Spleen (tissue), 11 donors: Measurements from ENCODE around the gene BTN3A1. TPM values are rescaled to one million over a fixed set of nuclear protein-coding genes. Genes with fewer than 3 reads are reported as not detected.
"Not testable (repeated sequence)": the region's sequence is repeated elsewhere in the genome, so short reads cannot be mapped to it uniquely, and the experiment has no call there.

Experiments used
- DNase-seq: peaks from one replicate; pipeline ENCODE4 v3.0.0-alpha.2; 2020
- H3K27ac ChIP-seq, 8 donors: fragments of 200-600 bp; sonication (generic) in 7 of 8; 1 replicate in 4 of 8; 2 replicates in 4 of 8; pipeline versions ENCODE4 v1.5.0 to v1.8.0; 2016 to 2021; ENCODE audit warnings: inconsistent platforms in 4 of 8, mild to moderate bottlenecking in 4 of 8, moderate library complexity in 1 of 8
- H3K27me3 ChIP-seq, 7 donors: fragments of 200-600 bp; sonication (generic) in 6 of 7; replicated peaks in 1 of 7; 1 replicate in 4 of 7; 2 replicates in 3 of 7; pipeline versions ENCODE4 v1.5.0 to v1.8.0; 2016 to 2021; ENCODE audit warnings: inconsistent platforms in 3 of 7, mild to moderate bottlenecking in 1 of 7
- H3K36me3 ChIP-seq, 6 donors: fragments of 200-600 bp; sonication (generic) in 5 of 6; 1 replicate in 4 of 6; 2 replicates in 2 of 6; pipeline versions ENCODE4 v1.5.0 to v1.8.0; 2016 to 2021; ENCODE audit warnings: inconsistent platforms in 2 of 6
- H3K4me1 ChIP-seq, 6 donors: fragments of 200-600 bp; sonication (generic) in 5 of 6; 1 replicate in 3 of 6; 2 replicates in 3 of 6; pipeline versions ENCODE4 v1.5.0 to v1.8.0; 2016 to 2021; ENCODE audit warnings: inconsistent platforms in 3 of 6
- H3K4me3 ChIP-seq, 8 donors: fragments of 200-600 bp; sonication (generic) in 7 of 8; 1 replicate in 4 of 8; 2 replicates in 4 of 8; pipeline versions ENCODE4 v1.5.0 to v1.8.0; 2016 to 2021; ENCODE audit warnings: inconsistent platforms in 4 of 8, mild to moderate bottlenecking in 4 of 8, moderate library complexity in 2 of 8
- H3K9me3 ChIP-seq, 8 donors: fragments of 200-600 bp; sonication (generic) in 7 of 8; 1 replicate in 4 of 8; 2 replicates in 4 of 8; pipeline versions ENCODE4 v1.5.0 to v1.8.0; 2016 to 2021; ENCODE audit warnings: inconsistent platforms in 4 of 8
- CTCF ChIP-seq, 11 experiments: fragments of 200-600 bp in 7 of 11; fragments of 450-650 bp in 4 of 11; sonication (generic) in 4 of 11; IDR thresholded peaks in 8 of 11; conservative IDR thresholded peaks in 3 of 11; 1 replicate in 7 of 11; 2 replicates in 4 of 11; pipeline versions ENCODE4 v1.4.0 to v1.8.0; 2016 to 2021; ENCODE audit warnings: antibody characterized with exemption in 11 of 11, inconsistent platforms in 4 of 11, mild to moderate bottlenecking in 1 of 11
- POLR2A ChIP-seq, 3 donors: fragments of 450-650 bp; IDR thresholded peaks; one replicate each; pipeline ENCODE4 v1.5.1; 2017; ENCODE audit warnings: antibody characterized with exemption in 3 of 3, mild to moderate bottlenecking in 1 of 3
- POLR2AphosphoS5 ChIP-seq, 3 donors: sonication (generic); formaldehyde crosslinking; IDR thresholded peaks; one replicate each; pipeline ENCODE4 v1.5.1; 2017; ENCODE audit warnings: antibody characterized with exemption in 3 of 3
- WGBS, 5 donors: extraction: QIAGEN DNeasy Blood & Tissue Kit in 3 of 5; methylation state at CpG; one replicate each; pipeline versions ENCODE4 v1.1.5 to v1.1.7; 2013 to 2018; 5-methylcytosine and 5-hydroxymethylcytosine counted together
- intact Hi-C: fragments of 100-400 bp; cut with DNase I; formaldehyde crosslinking; loops from one replicate; pipeline ENCODE4 v1.15.0; 2023; ENCODE audit warnings: low total_unique reads
- polyA plus RNA-seq, 3 donors: library from polyadenylated mRNA; stranded (reverse); fragments of 200-250 nt; gene quantifications; one replicate each; pipeline ENCODE4 v1.2.1, GENCODE V29; 2013
- total RNA-seq, 7 donors: library from RNA; depleted of rRNA in 3 of 7; stranded (reverse); fragments of >200 nt in 3 of 7; fragmentation: NEBNext Ultra II Directional in 4 of 7; extraction: Animal tissue kit (Norgen Biotek cat#: 25700) in 4 of 7; gene quantifications; one replicate each; pipeline versions ENCODE4 v1.1.0 to v1.2.1, GENCODE V29; 2016 to 2021
- donor health status: healthy with polysubstance abuse.
- donor health status: DM: no; HTN: no; CAD: no; lungs with moderate emphysema.
- donor health status: DM: no; HTN: no; CAD: no.
- donor health status: Bipolar disorder and iron deficiency.
- donor health status: healthy.
- donor health status: DM: no; HTN: no; CAD: no.
- donor health status: DM: yes; HTN: yes; CAD: no.

BTN3A1 gene
- total and polyA plus RNA-seq, 10 donors = 25.1 to 142 (median 109) TPM

DNA sequence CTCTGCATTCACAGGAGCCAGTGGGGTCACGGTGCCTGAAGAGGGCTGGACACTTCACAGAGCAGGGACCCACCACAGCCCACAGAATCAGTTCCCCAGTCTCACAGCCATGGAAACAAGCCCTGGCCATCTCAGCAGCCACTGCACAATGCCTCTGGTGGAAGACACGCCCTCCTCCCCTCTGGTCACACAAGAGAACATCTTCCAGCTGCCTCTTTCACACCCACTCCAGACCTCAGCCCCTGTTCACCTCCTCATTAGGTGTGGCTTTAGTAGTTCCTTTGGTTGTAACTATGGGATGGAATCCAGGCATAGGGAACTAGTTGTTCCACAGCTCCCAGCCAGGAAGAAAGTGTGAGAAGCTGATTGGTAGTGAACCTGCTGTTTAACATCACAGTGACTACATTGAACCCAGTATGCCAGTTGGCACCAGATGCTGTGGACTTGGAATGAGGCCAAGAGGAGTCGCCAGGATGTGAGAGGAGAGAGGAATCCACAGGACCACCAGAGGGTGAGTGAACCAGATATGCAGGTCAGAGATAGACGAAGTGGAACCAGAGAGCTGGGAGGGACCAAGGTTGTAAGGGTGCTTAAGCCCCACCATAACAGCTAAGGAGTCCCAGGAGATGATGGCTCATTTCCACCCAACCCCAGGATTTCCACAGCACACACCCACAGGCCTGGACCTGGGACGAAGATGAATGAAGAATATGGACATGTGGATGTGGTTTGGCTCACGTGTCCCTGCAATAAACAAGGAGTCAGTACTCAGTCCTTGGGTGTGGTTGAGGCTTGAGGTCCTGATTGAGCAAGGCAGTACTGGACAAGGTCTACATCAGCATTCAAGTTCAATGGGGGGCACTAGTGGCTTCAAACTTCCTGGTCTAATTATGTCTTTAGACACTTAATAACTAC lies 29.4 kb downstream of the BTN3A1 start:
- peaks cover 0 to 21% (median 15%) of the 10 kb centered on the region in 8 donors for H3K9me3 ChIP-seq
- H3K4me1 ChIP-seq = no peaks in the 10 kb centered on the region
- 77 to 87% (median 84%) methylated on average over 6 of the region's 6 CpGs for WGBS, 5 donors
- no peak overlapping the region for H3K4me3 ChIP-seq
- no peak for DNase-seq
- H3K27ac ChIP-seq = no peak overlapping the region
- no peaks in the 10 kb centered on the region for H3K27me3 ChIP-seq
- H3K36me3 ChIP-seq = peaks cover 0 to 67% (median 1%) of the 10 kb centered on the region in 6 donors
- intact Hi-C loops = no loop called here
- TF ChIP-seq POLR2A (IDR thresholded peaks at IDR 0.05) (no peak), CTCF (IDR thresholded peaks at IDR 0.05 in 8 of 11, conservative IDR thresholded peaks at IDR 0.05 in 3 of 11) (no peak), POLR2AphosphoS5 (IDR thresholded peaks at IDR 0.05) (no peak)

GRCh38 chr6:26432627-26433201 lies 30.6 kb downstream of the BTN3A1 start:
- peaks cover 0 to 21% (median 15%) of the 10 kb centered on the region in 8 donors for H3K9me3 ChIP-seq
- no peaks in the 10 kb centered on the region for H3K27me3 ChIP-seq
- intact Hi-C loops = no loop called here
- 88 to 94% (median 93%) methylated on average over 5 of the region's 5 CpGs for WGBS, 5 donors
- TF ChIP-seq POLR2AphosphoS5 (IDR thresholded peaks at IDR 0.05) = no peak
- TF ChIP-seq POLR2A (IDR thresholded peaks at IDR 0.05) = no peak
- TF ChIP-seq CTCF (IDR thresholded peaks at IDR 0.05 in 8 of 11, conservative IDR thresholded peaks at IDR 0.05 in 3 of 11) = no peak
- peaks cover 0 to 58% (median 1%) of the 10 kb centered on the region in 6 donors for H3K36me3 ChIP-seq
- H3K27ac ChIP-seq = no peak overlapping the region
- no peak for DNase-seq
- no peak overlapping the region for H3K4me3 ChIP-seq
- H3K4me1 ChIP-seq = no peaks in the 10 kb centered on the region

DNA sequence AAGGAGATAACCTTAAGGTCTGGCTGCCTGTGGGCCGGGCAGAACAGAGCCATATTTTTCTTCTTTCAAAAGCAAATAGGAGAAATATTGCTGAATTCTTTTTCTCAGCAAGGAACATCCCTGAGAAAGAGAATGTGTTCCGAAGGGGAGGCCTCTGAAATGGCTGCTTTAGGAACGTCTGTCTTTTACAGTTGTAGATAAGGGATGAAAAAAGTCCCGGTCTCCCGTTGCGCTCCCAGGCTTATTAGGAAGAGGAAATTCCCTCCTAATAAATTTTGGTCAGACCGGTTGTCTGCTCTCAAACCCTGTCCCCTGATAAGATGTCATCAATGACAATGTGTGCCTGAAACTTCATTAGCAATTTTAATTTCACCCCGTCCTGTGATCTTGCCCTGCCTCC lies 31.6 kb downstream of the BTN3A1 start:
- H3K4me1 ChIP-seq, H3K27me3 ChIP-seq, intact Hi-C loops, DNase-seq, H3K4me3 ChIP-seq, H3K27ac ChIP-seq: not testable (repeated sequence)
- Histone ChIP-seq H3K36me3 (peaks cover 0 to 51% (median 1%) of the 10 kb centered on the region in 6 donors), H3K9me3 (peaks cover 0 to 21% (median 15%) of the 10 kb centered on the region in 8 donors)
- 89 to 97% (median 95%) methylated on average over 8 of the region's 8 CpGs for WGBS, 5 donors

GRCh38 chr6:26436018-26436417 lies 33.9 kb downstream of the BTN3A1 start:
- Histone ChIP-seq H3K27ac (no peak overlapping the region), H3K36me3 (peaks cover 0 to 28% (median 1%) of the 10 kb centered on the region in 6 donors), H3K4me1 (peaks cover 5 to 16% (median 9%) of the 10 kb centered on the region in 6 donors), H3K27me3 (no peaks in the 10 kb centered on the region), H3K9me3 (peaks cover 0 to 21% (median 15%) of the 10 kb centered on the region in 8 donors), H3K4me3 (no peak overlapping the region)
- no peak for TF ChIP-seq CTCF (IDR thresholded peaks at IDR 0.05 in 8 of 11, conservative IDR thresholded peaks at IDR 0.05 in 3 of 11)
- 81 to 97% (median 93%) methylated on average over 4 of the region's 4 CpGs for WGBS, 5 donors
- no peak for DNase-seq
- intact Hi-C loops = no loop called here
